K562 (cell line): ENCODE data around the gene UBE2L3. TPM values are rescaled to one million over a fixed set of nuclear protein-coding genes. Genes with fewer than 3 reads are reported as not detected.

Experiments used
- CHD2 ChIP-seq: IDR thresholded peaks from 2 replicates; pipeline ENCODE4 v1.6.1; 2011; ENCODE audit warnings: low read depth, low read length
- EP400 ChIP-seq: fragments of 450-650 bp; IDR thresholded peaks from 2 replicates; pipeline ENCODE4 v1.6.1; 2017; ENCODE audit warnings: antibody characterized with exemption, mild to moderate bottlenecking, moderate library complexity
- FOS ChIP-seq: IDR thresholded peaks from 3 replicates; pipeline ENCODE4 v1.6.1; 2011; ENCODE audit not compliant: insufficient read length; ENCODE audit errors: extremely low read depth
- FOXA3 ChIP-seq, 2 experiments: fragments of 450-650 bp in 1 of 2; sonication (generic) in 1 of 2; formaldehyde crosslinking; IDR thresholded peaks in 1 of 2; conservative IDR thresholded peaks in 1 of 2; 2 replicates each; pipeline versions ENCODE4 v1.4.0 to v1.8.0; 2020 to 2022; ENCODE audit warnings: mild to moderate bottlenecking in 2 of 2, missing genetic modification reagents in 1 of 2
- HNRNPH1 ChIP-seq: fragments of 200-400 bp; formaldehyde crosslinking; optimal IDR thresholded peaks from 2 replicates; pipeline ENCODE3; 2017; ENCODE audit warnings: low read depth, mild to moderate bottlenecking, low read length, moderate library complexity
- RCOR1 ChIP-seq, 2 experiments: IDR thresholded peaks; 2 replicates each; pipeline ENCODE4 v1.6.1; 2012; ENCODE audit warnings: low read depth in 2 of 2, low read length in 2 of 2, borderline replicate concordance in 1 of 2, improper control_type of control experiment in 1 of 2
- SP1 ChIP-seq: sonication (generic); formaldehyde crosslinking; IDR thresholded peaks from 2 replicates; pipeline ENCODE4 v1.8.1; 2022; ENCODE audit warnings: mild to moderate bottlenecking, missing genetic modification reagents
- TEAD4 ChIP-seq, 2 experiments: sonication (generic) in 1 of 2; formaldehyde crosslinking in 1 of 2; IDR thresholded peaks; 2 replicates each; pipeline versions ENCODE4 v1.6.1 to v1.8.0; 2012 to 2022; ENCODE audit warnings: borderline replicate concordance in 1 of 2, inconsistent platforms in 1 of 2, low read length in 1 of 2, mild to moderate bottlenecking in 1 of 2, missing genetic modification reagents in 1 of 2
- TFAM ChIP-seq: fragments of 250-450 bp; sonication (Bioruptor Pico); conservative IDR thresholded peaks from 2 replicates; pipeline ENCODE4 v1.5.0; 2021; ENCODE audit warnings: mild to moderate bottlenecking, moderate library complexity
- ZNF121 ChIP-seq: sonication (generic); formaldehyde crosslinking; conservative IDR thresholded peaks from 2 replicates; pipeline ENCODE4 v1.8.0; 2022; ENCODE audit warnings: missing genetic modification reagents
- ZNF316 ChIP-seq: fragments of 450-650 bp; IDR thresholded peaks from 2 replicates; pipeline ENCODE4 v1.6.1; 2016
- ZNF408 ChIP-seq: fragments of 250-450 bp; sonication (Bioruptor Pico); IDR thresholded peaks from 2 replicates; pipeline ENCODE4 v1.4.0; 2020; ENCODE audit warnings: low read depth, mild to moderate bottlenecking, moderate library complexity
- polyA plus RNA-seq, 8 experiments: library from polyadenylated mRNA; depleted of rRNA in 4 of 8; stranded (reverse) in 5 of 8; unstranded in 3 of 8; fragments of >200 nt; fragmentation: Nextera tagmentation in 2 of 8; fragmentation: Illumina TruSeq in 1 of 8; extraction: Ambion mirVana in 2 of 8; extraction: Trizol in 1 of 8; gene quantifications; 2 replicates each; pipeline versions ENCODE4 v1.2.1 to v1.2.3, GENCODE V29; 2011 to 2014; ENCODE audit warnings: inconsistent platforms in 1 of 8, missing spikeins in 1 of 8
- total RNA-seq, 7 experiments: library from RNA; depleted of rRNA in 6 of 7; stranded (reverse); fragments of >200 nt in 6 of 7; fragmentation: Illumina TruSeq in 2 of 7; extraction: Trizol in 2 of 7; gene quantifications; 2 replicates each; pipeline versions ENCODE4 v1.2.1 to v1.2.3, GENCODE V29; 2011 to 2021; ENCODE audit warnings: low replicate concordance in 1 of 7
- TF ChIP-seq, protein P1 (sequence below), 2 experiments: fragments of 450-650 bp in 1 of 2; sonication (generic) in 1 of 2; formaldehyde crosslinking in 1 of 2; IDR thresholded peaks; 2 replicates each; pipeline versions ENCODE4 v1.7.1 to v1.9.0; 2016 to 2022; ENCODE audit warnings: inconsistent platforms in 1 of 2, mild to moderate bottlenecking in 1 of 2, missing genetic modification reagents in 1 of 2
- TF ChIP-seq, protein P2 (sequence below): sonication (generic); formaldehyde crosslinking; IDR thresholded peaks from 2 replicates; pipeline ENCODE4 v1.4.0; 2020; ENCODE audit warnings: mild to moderate bottlenecking, missing genetic modification reagents

Gene UBE2L3
- total and polyA plus RNA-seq, 9 of the 15 experiments (the other 6 are each of a cell fraction or from before 2014, with no cell fraction given): 215 to 625 (median 285) TPM

DNA sequence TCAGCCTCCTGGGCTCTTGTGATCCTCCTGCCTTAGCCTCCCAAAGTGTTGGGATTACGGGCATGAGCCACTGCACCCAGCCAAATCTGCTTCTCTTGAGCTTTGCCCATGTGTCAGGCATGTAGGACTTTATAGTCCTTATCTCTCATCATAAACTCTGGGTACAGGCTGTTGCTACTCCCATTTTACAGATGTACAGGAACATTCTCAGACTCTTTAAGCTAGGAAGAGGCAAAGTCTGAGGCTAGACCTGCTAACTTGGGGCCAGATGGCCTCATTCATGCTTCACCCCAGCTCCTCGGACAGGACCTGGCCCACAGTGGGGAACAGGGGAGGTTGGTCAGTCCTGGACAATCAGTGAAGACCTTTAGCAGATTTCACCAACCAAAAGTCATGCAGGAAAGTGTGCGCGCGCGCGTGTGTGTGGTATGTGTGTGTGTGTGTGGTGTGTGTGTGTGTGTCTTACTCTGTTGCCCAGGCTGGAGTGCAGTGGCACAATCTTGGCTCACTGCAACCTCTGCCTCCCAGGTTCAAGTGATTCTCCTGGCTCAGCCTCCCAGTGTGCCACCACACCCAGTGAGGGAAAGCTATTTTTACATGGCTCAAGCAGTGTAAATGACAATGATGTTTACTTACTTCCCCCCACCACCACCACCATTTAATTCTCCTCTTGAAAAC is 38.5 kb downstream of the UBE2L3 start (continued):
- TF ChIP-seq, protein P1, sequence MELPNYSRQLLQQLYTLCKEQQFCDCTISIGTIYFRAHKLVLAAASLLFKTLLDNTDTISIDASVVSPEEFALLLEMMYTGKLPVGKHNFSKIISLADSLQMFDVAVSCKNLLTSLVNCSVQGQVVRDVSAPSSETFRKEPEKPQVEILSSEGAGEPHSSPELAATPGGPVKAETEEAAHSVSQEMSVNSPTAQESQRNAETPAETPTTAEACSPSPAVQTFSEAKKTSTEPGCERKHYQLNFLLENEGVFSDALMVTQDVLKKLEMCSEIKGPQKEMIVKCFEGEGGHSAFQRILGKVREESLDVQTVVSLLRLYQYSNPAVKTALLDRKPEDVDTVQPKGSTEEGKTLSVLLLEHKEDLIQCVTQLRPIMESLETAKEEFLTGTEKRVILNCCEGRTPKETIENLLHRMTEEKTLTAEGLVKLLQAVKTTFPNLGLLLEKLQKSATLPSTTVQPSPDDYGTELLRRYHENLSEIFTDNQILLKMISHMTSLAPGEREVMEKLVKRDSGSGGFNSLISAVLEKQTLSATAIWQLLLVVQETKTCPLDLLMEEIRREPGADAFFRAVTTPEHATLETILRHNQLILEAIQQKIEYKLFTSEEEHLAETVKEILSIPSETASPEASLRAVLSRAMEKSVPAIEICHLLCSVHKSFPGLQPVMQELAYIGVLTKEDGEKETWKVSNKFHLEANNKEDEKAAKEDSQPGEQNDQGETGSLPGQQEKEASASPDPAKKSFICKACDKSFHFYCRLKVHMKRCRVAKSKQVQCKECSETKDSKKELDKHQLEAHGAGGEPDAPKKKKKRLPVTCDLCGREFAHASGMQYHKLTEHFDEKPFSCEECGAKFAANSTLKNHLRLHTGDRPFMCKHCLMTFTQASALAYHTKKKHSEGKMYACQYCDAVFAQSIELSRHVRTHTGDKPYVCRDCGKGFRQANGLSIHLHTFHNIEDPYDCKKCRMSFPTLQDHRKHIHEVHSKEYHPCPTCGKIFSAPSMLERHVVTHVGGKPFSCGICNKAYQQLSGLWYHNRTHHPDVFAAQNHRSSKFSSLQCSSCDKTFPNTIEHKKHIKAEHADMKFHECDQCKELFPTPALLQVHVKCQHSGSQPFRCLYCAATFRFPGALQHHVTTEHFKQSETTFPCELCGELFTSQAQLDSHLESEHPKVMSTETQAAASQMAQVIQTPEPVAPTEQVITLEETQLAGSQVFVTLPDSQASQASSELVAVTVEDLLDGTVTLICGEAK (IDR thresholded peaks at IDR 0.05): no peak
- TF ChIP-seq, protein P1 (CRISPR knock-in tag; IDR thresholded peaks at IDR 0.05): no peak
- TF ChIP-seq, protein P2, sequence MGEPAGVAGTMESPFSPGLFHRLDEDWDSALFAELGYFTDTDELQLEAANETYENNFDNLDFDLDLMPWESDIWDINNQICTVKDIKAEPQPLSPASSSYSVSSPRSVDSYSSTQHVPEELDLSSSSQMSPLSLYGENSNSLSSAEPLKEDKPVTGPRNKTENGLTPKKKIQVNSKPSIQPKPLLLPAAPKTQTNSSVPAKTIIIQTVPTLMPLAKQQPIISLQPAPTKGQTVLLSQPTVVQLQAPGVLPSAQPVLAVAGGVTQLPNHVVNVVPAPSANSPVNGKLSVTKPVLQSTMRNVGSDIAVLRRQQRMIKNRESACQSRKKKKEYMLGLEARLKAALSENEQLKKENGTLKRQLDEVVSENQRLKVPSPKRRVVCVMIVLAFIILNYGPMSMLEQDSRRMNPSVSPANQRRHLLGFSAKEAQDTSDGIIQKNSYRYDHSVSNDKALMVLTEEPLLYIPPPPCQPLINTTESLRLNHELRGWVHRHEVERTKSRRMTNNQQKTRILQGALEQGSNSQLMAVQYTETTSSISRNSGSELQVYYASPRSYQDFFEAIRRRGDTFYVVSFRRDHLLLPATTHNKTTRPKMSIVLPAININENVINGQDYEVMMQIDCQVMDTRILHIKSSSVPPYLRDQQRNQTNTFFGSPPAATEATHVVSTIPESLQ (CRISPR knock-in tag): no peak
- no peak; the same call in 1 of the 2 replicates for TF ChIP-seq CHD2
- no peak for TF ChIP-seq ZNF316
- no peak for TF ChIP-seq TEAD4 (IDR thresholded peaks at IDR 0.05; ENCODE audit: low read length)
- TF ChIP-seq TEAD4 (CRISPR knock-in tag; IDR thresholded peaks at IDR 0.05; ENCODE audit: borderline replicate concordance): peak; percentile 96
- no peak for TF ChIP-seq EP400
- TF ChIP-seq SP1 (CRISPR knock-in tag): no peak
- peak; percentile 79 for TF ChIP-seq ZNF121
- TF ChIP-seq FOS: no peak
- no peak for TF ChIP-seq HNRNPH1
- TF ChIP-seq ZNF408 (CRISPR knock-in tag): no peak
- no peak for TF ChIP-seq TFAM (CRISPR knock-in tag)
- peak in 1 of 2 experiments; percentile 68; a peak in 1 of 4 replicates for TF ChIP-seq FOXA3 (CRISPR knock-in tag; conservative IDR thresholded peaks at IDR 0.05 in 1 of 2, IDR thresholded peaks at IDR 0.05 in 1 of 2)
- peak in 1 of 2 experiments; percentile 43; a peak in 1 of 4 replicates for TF ChIP-seq RCOR1 (IDR thresholded peaks at IDR 0.05; ENCODE audit: borderline replicate concordance in 1 of 2, low read depth in 2 of 2, low read length in 2 of 2)
